Large intestine (tissue), 3 donors: ENCODE data around the gene KCNQ1. TPM values are rescaled to one million over a fixed set of nuclear protein-coding genes. Genes with fewer than 3 reads are reported as not detected.

Experiments used
- DNase-seq, 2 donors: peaks; one replicate each; pipeline versions ENCODE4 v3.0.0 to v3.0.0-alpha.2; 2013
- H3K27ac ChIP-seq: one replicate; pipeline ENCODE4 v1.5.1; 2013; ENCODE audit warnings: low read length
- H3K27me3 ChIP-seq: 2 replicates; pipeline ENCODE4 v1.6.1; 2013; ENCODE audit warnings: low read length; ENCODE audit not compliant: control insufficient read depth, insufficient read depth
- H3K36me3 ChIP-seq: 2 replicates; pipeline ENCODE4 v1.6.1; 2013; ENCODE audit warnings: low read length; ENCODE audit not compliant: control insufficient read depth, insufficient read depth
- H3K4me1 ChIP-seq: one replicate; pipeline ENCODE4 v1.6.1; 2013; ENCODE audit warnings: low read length; ENCODE audit not compliant: control insufficient read depth, insufficient read depth
- H3K4me3 ChIP-seq: one replicate; pipeline ENCODE4 v1.5.1; 2013; ENCODE audit warnings: low read length
- H3K9me3 ChIP-seq: one replicate; pipeline ENCODE4 v1.6.1; 2013; ENCODE audit warnings: mild to moderate bottlenecking, low read depth, low read length, moderate library complexity; ENCODE audit not compliant: control insufficient read depth
- WGBS: methylation state at CpG from one replicate; pipeline ENCODE4 v1.1.5; 2013; ENCODE audit warnings: low lambda C conversion rate; ENCODE audit not compliant: insufficient coverage; 5-methylcytosine and 5-hydroxymethylcytosine counted together
- polyA plus RNA-seq: library from polyadenylated mRNA; unstranded; fragments of 120-200 nt; gene quantifications from one replicate; pipeline ENCODE4 v1.2.1, GENCODE V29; 2013

The KCNQ1 gene
- polyA plus RNA-seq, 1 donor = 19.5 TPM

GRCh38 chr11:2527621-2528291 lies 82.9 kb downstream of the KCNQ1 start:
- no CpG with 5 or more reads among the region's 22 CpGs for WGBS
- H3K4me3 ChIP-seq = no peak overlapping the region
- no peaks in the 10 kb centered on the region for H3K36me3 ChIP-seq
- H3K4me1 ChIP-seq = peaks cover 58% of the 10 kb centered on the region
- H3K27ac ChIP-seq = peak overlapping the region; percentile 78
- no peaks in the 10 kb centered on the region for H3K9me3 ChIP-seq
- DNase-seq = no peak
- H3K27me3 ChIP-seq = no peaks in the 10 kb centered on the region

GRCh38 chr11:2528301-2529050 lies 83.7 kb downstream of the KCNQ1 start:
- Histone ChIP-seq H3K27me3 (no peaks in the 10 kb centered on the region), H3K4me3 (no peak overlapping the region), H3K36me3 (no peaks in the 10 kb centered on the region), H3K4me1 (peaks cover 63% of the 10 kb centered on the region), H3K9me3 (no peaks in the 10 kb centered on the region), H3K27ac (peak overlapping the region; percentile 73)
- peak; percentile 79 to 91 for DNase-seq
- WGBS = no CpG with 5 or more reads among the region's 18 CpGs

- Histone ChIP-seq H3K27ac (peak overlapping the region; percentile 73), H3K4me1 (peaks cover 69% of the 10 kb centered on the region), H3K36me3 (no peaks in the 10 kb centered on the region), H3K4me3 (no peak overlapping the region), H3K9me3 (peaks cover 4% of the 10 kb centered on the region), H3K27me3 (no peaks in the 10 kb centered on the region)
- no CpG with 5 or more reads among the region's 10 CpGs for WGBS
- no peak for DNase-seq
Observed at GRCh38 chr11:2529173-2529572, 84.4 kb downstream of the KCNQ1 start.

GRCh38 chr11:2529636-2530035 lies 84.8 kb downstream of the KCNQ1 start:
- no peaks in the 10 kb centered on the region for H3K27me3 ChIP-seq
- no peak overlapping the region for H3K27ac ChIP-seq
- no CpG with 5 or more reads among the region's 14 CpGs for WGBS
- H3K36me3 ChIP-seq = no peaks in the 10 kb centered on the region
- peaks cover 69% of the 10 kb centered on the region for H3K4me1 ChIP-seq
- H3K9me3 ChIP-seq = peaks cover 4% of the 10 kb centered on the region
- no peak for DNase-seq
- no peak overlapping the region for H3K4me3 ChIP-seq

GRCh38 chr11:2530131-2530854 lies 85.5 kb downstream of the KCNQ1 start:
- Histone ChIP-seq H3K27ac (no peak overlapping the region), H3K4me3 (no peak overlapping the region), H3K9me3 (peaks cover 4% of the 10 kb centered on the region), H3K27me3 (no peaks in the 10 kb centered on the region), H3K4me1 (peaks cover 62% of the 10 kb centered on the region), H3K36me3 (no peaks in the 10 kb centered on the region)
- no peak for DNase-seq
- WGBS = no CpG with 5 or more reads among the region's 17 CpGs

DNA sequence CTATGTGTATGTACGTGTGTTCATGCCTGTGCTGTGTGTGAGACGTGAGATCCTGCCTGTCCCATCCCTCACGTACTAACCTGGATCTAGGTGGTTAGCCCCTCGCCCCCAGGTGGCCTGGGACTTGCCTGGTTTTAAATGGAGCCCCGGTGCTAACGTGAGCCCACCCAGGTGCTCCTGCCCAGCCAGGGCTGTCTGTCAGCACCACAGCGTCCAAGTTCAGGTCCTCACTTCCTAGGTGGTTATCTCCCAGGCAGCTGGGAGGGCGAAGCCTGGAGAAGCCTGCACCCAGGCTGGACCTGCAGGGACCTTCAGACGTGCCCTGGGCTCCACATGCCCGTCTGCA lies 86.0 kb downstream of the KCNQ1 start:
- no peak for DNase-seq
- H3K27ac ChIP-seq = no peak overlapping the region
- 73% methylated on average over 2 of the region's 10 CpGs for WGBS
- peaks cover 5% of the 10 kb centered on the region for H3K9me3 ChIP-seq
- H3K27me3 ChIP-seq = no peaks in the 10 kb centered on the region
- no peak overlapping the region for H3K4me3 ChIP-seq
- peaks cover 57% of the 10 kb centered on the region for H3K4me1 ChIP-seq
- H3K36me3 ChIP-seq = no peaks in the 10 kb centered on the region

GRCh38 chr11:2531277-2531986 lies 86.6 kb downstream of the KCNQ1 start:
- H3K4me3 ChIP-seq = no peak overlapping the region
- peaks cover 52% of the 10 kb centered on the region for H3K4me1 ChIP-seq
- H3K36me3 ChIP-seq = no peaks in the 10 kb centered on the region
- peak; percentile 58 to 61 for DNase-seq
- H3K27me3 ChIP-seq = no peaks in the 10 kb centered on the region
- no CpG with 5 or more reads among the region's 14 CpGs for WGBS
- peaks cover 7% of the 10 kb centered on the region for H3K9me3 ChIP-seq
- no peak overlapping the region for H3K27ac ChIP-seq

DNA sequence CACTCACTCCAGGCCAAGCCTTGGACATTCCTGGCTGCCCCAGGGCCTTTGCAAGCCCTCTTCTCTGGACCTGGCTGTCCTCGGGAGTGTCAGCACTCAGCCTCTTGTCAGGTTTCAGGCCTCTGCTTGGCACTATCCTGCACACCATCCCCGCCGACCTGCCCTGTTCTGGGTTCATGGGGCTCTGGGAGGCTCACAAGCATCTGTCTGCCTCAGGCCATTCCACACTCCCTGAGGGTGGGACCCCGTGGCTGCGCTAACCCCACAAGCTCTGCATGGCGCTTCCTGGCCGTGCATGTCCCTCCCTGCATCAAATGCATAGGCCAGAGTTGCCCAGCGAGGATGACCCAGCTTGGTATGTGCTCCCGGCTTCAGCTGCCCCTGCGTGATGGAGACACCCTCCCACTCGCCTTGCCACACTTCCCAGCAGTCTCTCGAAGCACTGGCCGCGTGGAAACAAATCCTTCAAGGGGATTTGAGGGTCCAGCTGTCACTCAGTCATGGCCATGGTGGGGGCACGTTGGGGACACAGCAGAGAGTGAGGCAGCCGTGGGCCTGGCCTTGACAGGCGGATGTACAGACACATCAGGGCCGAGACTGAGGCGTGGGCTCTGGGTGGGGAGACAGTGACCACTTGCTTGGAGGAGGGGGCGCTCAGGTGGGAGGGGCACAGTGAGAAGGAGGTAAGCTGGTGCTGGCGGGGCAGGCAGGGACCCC lies 87.3 kb downstream of the KCNQ1 start:
- Histone ChIP-seq H3K9me3 (peaks cover 7% of the 10 kb centered on the region), H3K4me3 (no peak overlapping the region), H3K27ac (no peak overlapping the region), H3K27me3 (no peaks in the 10 kb centered on the region), H3K36me3 (no peaks in the 10 kb centered on the region), H3K4me1 (peaks cover 46% of the 10 kb centered on the region)
- DNase-seq = no peak
- WGBS = no CpG with 5 or more reads among the region's 21 CpGs

- Histone ChIP-seq H3K36me3 (no peaks in the 10 kb centered on the region), H3K27ac (peak overlapping the region; percentile 64), H3K27me3 (no peaks in the 10 kb centered on the region), H3K4me3 (no peak overlapping the region), H3K9me3 (peaks cover 7% of the 10 kb centered on the region), H3K4me1 (peaks cover 38% of the 10 kb centered on the region)
- DNase-seq = peak; percentile 85 to 92
- no CpG with 5 or more reads among the region's 43 CpGs for WGBS
Observed at GRCh38 chr11:2532704-2533586, 88.1 kb downstream of the KCNQ1 start.
